ENCODE data around the gene PLEKHA6.

DNA sequence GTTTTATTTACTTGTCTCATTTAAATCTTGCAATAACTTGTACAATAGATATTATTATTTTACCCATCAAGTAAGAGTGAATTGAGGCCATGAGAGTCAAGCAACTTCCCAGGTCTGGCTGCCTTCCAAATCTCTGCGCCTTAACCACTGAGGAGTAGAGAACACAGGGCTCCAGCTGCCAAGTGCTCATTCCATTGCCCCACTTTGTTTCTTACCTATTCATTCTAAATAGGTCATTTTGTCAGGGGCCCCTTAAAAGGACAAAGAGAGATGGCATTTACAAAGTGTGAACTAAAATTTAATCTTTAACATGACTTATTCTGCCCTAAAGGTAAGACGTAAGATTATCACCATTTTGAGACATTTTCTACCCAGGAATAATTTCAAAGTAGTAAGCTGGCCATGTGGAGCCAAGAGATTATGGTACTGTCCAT is 48.4 kb upstream of the PLEKHA6 start:
- TF ChIP-seq, protein P1, sequence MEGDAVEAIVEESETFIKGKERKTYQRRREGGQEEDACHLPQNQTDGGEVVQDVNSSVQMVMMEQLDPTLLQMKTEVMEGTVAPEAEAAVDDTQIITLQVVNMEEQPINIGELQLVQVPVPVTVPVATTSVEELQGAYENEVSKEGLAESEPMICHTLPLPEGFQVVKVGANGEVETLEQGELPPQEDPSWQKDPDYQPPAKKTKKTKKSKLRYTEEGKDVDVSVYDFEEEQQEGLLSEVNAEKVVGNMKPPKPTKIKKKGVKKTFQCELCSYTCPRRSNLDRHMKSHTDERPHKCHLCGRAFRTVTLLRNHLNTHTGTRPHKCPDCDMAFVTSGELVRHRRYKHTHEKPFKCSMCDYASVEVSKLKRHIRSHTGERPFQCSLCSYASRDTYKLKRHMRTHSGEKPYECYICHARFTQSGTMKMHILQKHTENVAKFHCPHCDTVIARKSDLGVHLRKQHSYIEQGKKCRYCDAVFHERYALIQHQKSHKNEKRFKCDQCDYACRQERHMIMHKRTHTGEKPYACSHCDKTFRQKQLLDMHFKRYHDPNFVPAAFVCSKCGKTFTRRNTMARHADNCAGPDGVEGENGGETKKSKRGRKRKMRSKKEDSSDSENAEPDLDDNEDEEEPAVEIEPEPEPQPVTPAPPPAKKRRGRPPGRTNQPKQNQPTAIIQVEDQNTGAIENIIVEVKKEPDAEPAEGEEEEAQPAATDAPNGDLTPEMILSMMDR (IDR thresholded peaks at IDR 0.05; ENCODE audit: low read depth, low read length, poor library complexity, severe bottlenecking) = no peak
- TF ChIP-seq EZH2phosphoT487 (IDR thresholded peaks at IDR 0.05; ENCODE audit: borderline replicate concordance, low read length) = no peak

Measured in DOHH2 (cell line).